SK-N-SH (cell line): Measurements from ENCODE around the gene ARHGEF40.

ENCODE experiments used
- CHD2 ChIP-seq: fragments of 150-350 bp; IDR thresholded peaks from 2 replicates; pipeline ENCODE4 v1.6.1; 2018; ENCODE audit warnings: low read length; ENCODE audit not compliant: partially characterized antibody
- YY1 ChIP-seq: IDR thresholded peaks from 2 replicates; pipeline ENCODE4 v1.4.0; 2012; ENCODE audit warnings: low read depth, mild to moderate bottlenecking
- TF ChIP-seq, protein P1 (sequence below): IDR thresholded peaks from 2 replicates; pipeline ENCODE4 v1.4.0; 2012; ENCODE audit warnings: low read depth
- TF ChIP-seq, protein P2 (sequence below): fragments of 200-600 bp; sonication (generic); IDR thresholded peaks from 2 replicates; pipeline ENCODE4 v1.6.1; 2017; ENCODE audit warnings: antibody characterized with exemption, mild to moderate bottlenecking, moderate library complexity

DNA sequence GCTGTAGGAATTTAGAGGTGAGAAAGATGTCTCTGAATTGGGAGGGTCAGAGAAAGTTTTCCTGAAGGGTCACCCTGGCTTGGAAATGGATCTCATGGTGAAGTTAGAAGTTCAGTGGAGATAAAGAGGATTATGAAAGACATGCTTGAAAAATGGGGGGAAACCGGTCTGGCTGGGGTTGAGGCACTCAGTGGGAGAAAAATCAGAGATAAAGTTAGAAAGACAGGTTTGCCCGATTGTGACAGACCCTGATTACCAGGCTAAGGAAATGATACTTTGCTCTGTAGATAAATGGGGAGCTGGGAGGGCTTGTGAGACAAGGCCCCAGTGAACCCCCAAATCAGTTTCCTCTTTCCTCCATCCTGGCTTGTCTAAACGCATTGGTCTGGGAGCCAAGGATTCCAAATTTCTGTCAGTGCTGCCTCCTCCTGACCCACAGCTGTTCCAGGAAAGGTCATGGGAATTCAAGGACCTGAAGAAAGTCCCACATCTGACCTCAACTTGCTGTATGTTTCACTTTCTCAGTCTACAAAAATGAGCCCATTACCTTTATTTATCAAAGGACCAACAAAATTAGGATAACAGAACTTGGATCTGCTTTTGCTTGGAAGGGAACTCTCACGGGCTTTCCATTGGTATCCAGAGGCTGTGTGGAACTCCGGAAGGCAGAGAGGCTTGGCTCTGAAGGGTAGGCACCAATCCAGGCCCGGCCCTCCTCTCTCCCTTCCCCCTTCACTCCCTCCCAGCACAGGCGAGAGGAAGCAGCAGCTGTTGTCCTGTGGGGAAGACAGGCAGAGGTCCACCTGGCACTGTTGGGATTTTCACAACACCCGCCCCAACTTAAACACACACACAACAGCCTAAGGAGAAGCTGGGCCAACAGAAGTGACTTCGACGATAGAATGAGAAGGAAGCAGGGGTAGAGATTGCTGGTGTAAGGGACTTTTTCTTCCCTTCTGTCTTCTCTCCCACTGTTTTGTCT, 31.4 kb upstream of the ARHGEF40 start:
- TF ChIP-seq, protein P1, sequence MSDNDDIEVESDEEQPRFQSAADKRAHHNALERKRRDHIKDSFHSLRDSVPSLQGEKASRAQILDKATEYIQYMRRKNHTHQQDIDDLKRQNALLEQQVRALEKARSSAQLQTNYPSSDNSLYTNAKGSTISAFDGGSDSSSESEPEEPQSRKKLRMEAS = no peak
- TF ChIP-seq CHD2 = no peak
- TF ChIP-seq, protein P2, sequence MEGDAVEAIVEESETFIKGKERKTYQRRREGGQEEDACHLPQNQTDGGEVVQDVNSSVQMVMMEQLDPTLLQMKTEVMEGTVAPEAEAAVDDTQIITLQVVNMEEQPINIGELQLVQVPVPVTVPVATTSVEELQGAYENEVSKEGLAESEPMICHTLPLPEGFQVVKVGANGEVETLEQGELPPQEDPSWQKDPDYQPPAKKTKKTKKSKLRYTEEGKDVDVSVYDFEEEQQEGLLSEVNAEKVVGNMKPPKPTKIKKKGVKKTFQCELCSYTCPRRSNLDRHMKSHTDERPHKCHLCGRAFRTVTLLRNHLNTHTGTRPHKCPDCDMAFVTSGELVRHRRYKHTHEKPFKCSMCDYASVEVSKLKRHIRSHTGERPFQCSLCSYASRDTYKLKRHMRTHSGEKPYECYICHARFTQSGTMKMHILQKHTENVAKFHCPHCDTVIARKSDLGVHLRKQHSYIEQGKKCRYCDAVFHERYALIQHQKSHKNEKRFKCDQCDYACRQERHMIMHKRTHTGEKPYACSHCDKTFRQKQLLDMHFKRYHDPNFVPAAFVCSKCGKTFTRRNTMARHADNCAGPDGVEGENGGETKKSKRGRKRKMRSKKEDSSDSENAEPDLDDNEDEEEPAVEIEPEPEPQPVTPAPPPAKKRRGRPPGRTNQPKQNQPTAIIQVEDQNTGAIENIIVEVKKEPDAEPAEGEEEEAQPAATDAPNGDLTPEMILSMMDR = no peak
- TF ChIP-seq YY1 = no peak
